ENCODE results near the gene TMEM218. TPM values are rescaled to one million over a fixed set of nuclear protein-coding genes. Genes with fewer than 3 reads are reported as not detected.

TMEM218 gene
- total and polyA plus RNA-seq, 2 of the 8 experiments (the other 6 are each of a cell fraction or from before 2014, with no cell fraction given), result 17.0 to 33.5 TPM

GRCh38 chr11:125148743-125149142, 37.3 kb upstream of the TMEM218 start:
- DNase-seq (ENCODE audit: low read depth in 1 of 2, low spot score in 2 of 2) (no peak), FAIRE-seq (no peak)
- peaks cover 0 to 10% (median 8%) of the 10 kb centered on the region in 4 experiments; a peak in 4 of 7 replicates for H3K4me1 ChIP-seq (replicated peaks in 1 of 4; ENCODE audit: control insufficient read depth in 3 of 4, insufficient read depth in 4 of 4, low read length in 3 of 4)
- H3K36me3 ChIP-seq (ENCODE audit: control insufficient read depth in 2 of 4, insufficient read depth in 4 of 4, low read length in 3 of 4), result no peaks in the 10 kb centered on the region
- H3K56ac ChIP-seq (replicated peaks; ENCODE audit: insufficient read length, low read depth, low read length), result no peak overlapping the region
- 87% methylated on average over 5 of the region's 5 CpGs; no CpG with 5 or more reads in 1 of the 2 experiments for WGBS, 2 experiments (ENCODE audit: extremely low coverage in 1 of 2, insufficient coverage in 1 of 2, insufficient read length in 1 of 2, insufficient replicate concordance in 2 of 2, low coverage in 1 of 2, low lambda C conversion rate in 2 of 2, missing lambda C conversion rate in 1 of 2)
- ChIA-PET POLR2A (ENCODE audit: partially characterized antibody) (interaction anchor here (1.2 to 1.5 kb wide), 2 partner anchors 11 to 12 kb away, joined by 3 to 5 read pairs; no protein-coding TSS in a partner anchor), CTCF (ENCODE audit: partially characterized antibody) (interaction anchor here (0.8 to 2.4 kb wide), 8 partner anchors 8 to 197 kb away, joined by 3 to 16 read pairs (median 4); partner anchors contain the start of gene PKNOX2)
- H2BK15ac ChIP-seq (ENCODE audit: low read length), result no peak overlapping the region
- peaks cover 0 to 8% (median 5%) of the 10 kb centered on the region in 4 experiments; a peak in 6 of 7 replicates for H3K27me3 ChIP-seq (replicated peaks in 1 of 4; ENCODE audit: control insufficient read depth in 3 of 4, extremely low read depth in 1 of 4, insufficient read depth in 3 of 4, low read length in 3 of 4)
- no peak overlapping the region for H3K23ac ChIP-seq (ENCODE audit: insufficient read length)
- H3K79me1 ChIP-seq (ENCODE audit: low read depth, low read length), result no peaks in the 10 kb centered on the region
- H4K5ac ChIP-seq (ENCODE audit: insufficient read length, low read depth, low read length), result no peak overlapping the region
- H3K4me3 ChIP-seq (ENCODE audit: extremely low read depth in 1 of 4, insufficient read depth in 2 of 4, low read depth in 3 of 4, low read length in 4 of 4), result no peak overlapping the region
- no peaks in the 10 kb centered on the region for H3K79me2 ChIP-seq (ENCODE audit: control insufficient read depth in 1 of 2, insufficient read depth in 2 of 2, low read length in 2 of 2)
- no peaks in the 10 kb centered on the region for H3K9me3 ChIP-seq (ENCODE audit: insufficient read depth in 2 of 2, low read depth in 1 of 2, low read length in 1 of 2)
- no peak overlapping the region for H3K4ac ChIP-seq (replicated peaks; ENCODE audit: insufficient read length, low read depth, low read length)
- H2BK5ac ChIP-seq (ENCODE audit: low read depth, low read length), result no peak overlapping the region
- H3K14ac ChIP-seq (ENCODE audit: insufficient read length), result no peak overlapping the region
- peaks cover 0 to 2% of the 10 kb centered on the region in 2 experiments for H4K20me1 ChIP-seq (replicated peaks in 1 of 2; ENCODE audit: control insufficient read depth in 1 of 2, insufficient read depth in 2 of 2, low read length in 2 of 2)
- no peaks in the 10 kb centered on the region for H3K23me2 ChIP-seq (ENCODE audit: low read depth, low read length)
- H2AK5ac ChIP-seq (ENCODE audit: low read depth, low read length), result no peak overlapping the region
- no peak overlapping the region for H2BK20ac ChIP-seq (ENCODE audit: low read length)
- H4K91ac ChIP-seq (replicated peaks; ENCODE audit: insufficient read length, low read length), result no peak overlapping the region
- no peak overlapping the region; the same call in 1 of the 2 replicates for H3K18ac ChIP-seq (ENCODE audit: extremely low read depth, low read length)
- no peak overlapping the region for H2BK12ac ChIP-seq (ENCODE audit: low read depth, low read length)
- no peak overlapping the region for H4K8ac ChIP-seq (ENCODE audit: extremely low read depth, insufficient read depth, low read length)
- no peak overlapping the region for H2AFZ ChIP-seq (ENCODE audit: low read length)
- no peak overlapping the region for H3K4me2 ChIP-seq (ENCODE audit: insufficient read depth in 1 of 2, low read depth in 2 of 2, low read length in 2 of 2)
- H3K27ac ChIP-seq (ENCODE audit: low read depth, low read length), result no peak overlapping the region
- no peak overlapping the region for H3K9ac ChIP-seq (replicated peaks in 1 of 4; ENCODE audit: extremely low read depth in 1 of 4, low read depth in 3 of 4, low read length in 3 of 4)
- no peak overlapping the region for H2BK120ac ChIP-seq (replicated peaks; ENCODE audit: low read depth, low read length)
- TF ChIP-seq SUZ12 (IDR thresholded peaks at IDR 0.05; ENCODE audit: low read length), result no peak
- TF ChIP-seq RFX5 (IDR thresholded peaks at IDR 0.05; ENCODE audit: borderline replicate concordance, low read depth, low read length), result no peak
- TF ChIP-seq CREB1 (IDR thresholded peaks at IDR 0.05), result no peak
- no peak for TF ChIP-seq KDM5A (IDR thresholded peaks at IDR 0.05; ENCODE audit: low read length)
- TF ChIP-seq TAF1 (IDR thresholded peaks at IDR 0.05; ENCODE audit: low read depth, low read length), result no peak
- TF ChIP-seq CHD1 (IDR thresholded peaks at IDR 0.05; ENCODE audit: low read depth, low read length), result no peak
- no peak for TF ChIP-seq NRF1 (IDR thresholded peaks at IDR 0.05; ENCODE audit: low read depth, low read length)
- TF ChIP-seq PHF8 (conservative IDR thresholded peaks at IDR 0.05; ENCODE audit: low read depth, low read length), result no peak
- TF ChIP-seq EGR1 (IDR thresholded peaks at IDR 0.05; ENCODE audit: borderline replicate concordance, low read depth, low read length), result no peak
- no peak for TF ChIP-seq ATF2 (IDR thresholded peaks at IDR 0.05; ENCODE audit: low read length)
- TF ChIP-seq MAX (IDR thresholded peaks at IDR 0.05), result no peak
- no peak for TF ChIP-seq BCL11A (IDR thresholded peaks at IDR 0.05; ENCODE audit: low read depth in 2 of 2, low read length in 2 of 2)
- no peak for TF ChIP-seq ASH2L (IDR thresholded peaks at IDR 0.05; ENCODE audit: low read length)
